Erythroblast (primary cell): ENCODE measurements around the gene SBF1.

ENCODE experiments used
- GATA1 ChIP-seq: IDR thresholded peaks from 2 replicates; pipeline ENCODE4 v1.6.1; 2011; ENCODE audit warnings: low read depth, mild to moderate bottlenecking, control low read depth, low read length, moderate library complexity
- POLR2A ChIP-seq: IDR thresholded peaks from 2 replicates; pipeline ENCODE4 v1.6.1; 2011; ENCODE audit warnings: mild to moderate bottlenecking, low read length

GRCh38 chr22:50420581-50420980, 54.3 kb downstream of the SBF1 start:
- TF ChIP-seq POLR2A (no peak), GATA1 (no peak)
